ENCODE measurements around the gene OVOL1. TPM values are rescaled to one million over a fixed set of nuclear protein-coding genes. Genes with fewer than 3 reads are reported as not detected.
A peak's percentile ranks its signal among the peaks of the same experiment; 100 is the strongest.
"Not testable (repeated sequence)": the region's sequence is repeated elsewhere in the genome, so short reads cannot be mapped to it uniquely, and the experiment has no call there.

The OVOL1 gene
- total and polyA plus RNA-seq, 2 of the 8 experiments (the other 6 are each of a cell fraction or from before 2014, with no cell fraction given) = 2.6 to 3.4 TPM

GRCh38 chr11:65832231-65832630 lies 45.4 kb downstream of the OVOL1 start:
- H3K27me3 ChIP-seq (replicated peaks in 1 of 4; ENCODE audit: control insufficient read depth in 3 of 4, extremely low read depth in 1 of 4, insufficient read depth in 3 of 4, low read length in 3 of 4); H3K9ac ChIP-seq (replicated peaks in 1 of 4; ENCODE audit: extremely low read depth in 1 of 4, low read depth in 3 of 4, low read length in 3 of 4); H2BK20ac ChIP-seq (ENCODE audit: low read length); H4K20me1 ChIP-seq (replicated peaks in 1 of 2; ENCODE audit: control insufficient read depth in 1 of 2, insufficient read depth in 2 of 2, low read length in 2 of 2); H2BK5ac ChIP-seq (ENCODE audit: low read depth, low read length); H3K4me1 ChIP-seq (replicated peaks in 1 of 4; ENCODE audit: control insufficient read depth in 3 of 4, insufficient read depth in 4 of 4, low read length in 3 of 4); H3K23ac ChIP-seq (ENCODE audit: insufficient read length); H3K4me3 ChIP-seq (ENCODE audit: extremely low read depth in 1 of 4, insufficient read depth in 2 of 4, low read depth in 3 of 4, low read length in 4 of 4); H3K18ac ChIP-seq (ENCODE audit: extremely low read depth, low read length); H3K4ac ChIP-seq (replicated peaks; ENCODE audit: insufficient read length, low read depth, low read length); H3K79me2 ChIP-seq (ENCODE audit: control insufficient read depth in 1 of 2, insufficient read depth in 2 of 2, low read length in 2 of 2); H2BK15ac ChIP-seq (ENCODE audit: low read length); H3K14ac ChIP-seq (ENCODE audit: insufficient read length); H4K91ac ChIP-seq (replicated peaks; ENCODE audit: insufficient read length, low read length); H3K79me1 ChIP-seq (ENCODE audit: low read depth, low read length); FAIRE-seq; H2BK120ac ChIP-seq (replicated peaks; ENCODE audit: low read depth, low read length); H2BK12ac ChIP-seq (ENCODE audit: low read depth, low read length); H2AFZ ChIP-seq (ENCODE audit: low read length); DNase-seq (ENCODE audit: low read depth in 1 of 2, low spot score in 2 of 2); H3K27ac ChIP-seq (ENCODE audit: low read depth, low read length); H4K5ac ChIP-seq (ENCODE audit: insufficient read length, low read depth, low read length); H4K8ac ChIP-seq (ENCODE audit: extremely low read depth, insufficient read depth, low read length); H3K36me3 ChIP-seq (ENCODE audit: control insufficient read depth in 2 of 4, insufficient read depth in 4 of 4, low read length in 3 of 4); H3K56ac ChIP-seq (replicated peaks; ENCODE audit: insufficient read length, low read depth, low read length); H3K9me3 ChIP-seq (ENCODE audit: insufficient read depth in 2 of 2, low read depth in 1 of 2, low read length in 1 of 2): not testable (repeated sequence)
- ChIA-PET POLR2A (ENCODE audit: partially characterized antibody) (interaction anchor here (0.6 to 4.0 kb wide), 8 partner anchors 9 to 146 kb away, joined by 3 to 30 read pairs (median 8); partner anchors contain the start of genes CFL1, KAT5 and MUS81), CTCF (ENCODE audit: partially characterized antibody) (interaction anchor here (0.6 to 3.9 kb wide), 20 partner anchors 9 to 227 kb away, joined by 3 to 52 read pairs (median 4); partner anchors contain the start of genes AP5B1, FIBP, KAT5 and MUS81)
- H3K4me2 ChIP-seq (ENCODE audit: insufficient read depth in 1 of 2, low read depth in 2 of 2, low read length in 2 of 2) = peak overlapping the region in 1 of 2 experiments; percentile 100; a peak in 1 of 4 replicates
- H3K23me2 ChIP-seq (ENCODE audit: low read depth, low read length) = peaks cover 22% of the 10 kb centered on the region
- H2AK5ac ChIP-seq (ENCODE audit: low read depth, low read length) = 0 out of 2 replicates have a peak overlapping the region, but pooled peaks have one; percentile 45
